Neural crest cell (in vitro differentiated cells): ENCODE measurements around the gene ALLC. TPM values are rescaled to one million over a fixed set of nuclear protein-coding genes. Genes with fewer than 3 reads are reported as not detected.
"Not testable (repeated sequence)": the region's sequence is repeated elsewhere in the genome, so short reads cannot be mapped to it uniquely, and the experiment has no call there.

Source experiments
- DNase-seq: peaks from one replicate; pipeline ENCODE4 v3.0.0; 2021; ENCODE audit warnings: low read depth, mixed read lengths, low spot score
- H3K27ac Mint-ChIP-seq: one replicate; pipeline ENCODE4 v1.8.0; 2021; ENCODE audit warnings: mild to moderate bottlenecking, mixed read lengths; ENCODE audit not compliant: unreplicated experiment
- H3K27me3 Mint-ChIP-seq: 2 replicates; pipeline ENCODE4 v1.8.0; 2021; ENCODE audit warnings: low read depth, mild to moderate bottlenecking, mixed read lengths
- H3K36me3 Mint-ChIP-seq: 2 replicates; pipeline ENCODE4 v1.8.0; 2021; ENCODE audit warnings: low read depth, mild to moderate bottlenecking, mixed read lengths
- H3K4me1 Mint-ChIP-seq: 2 replicates; pipeline ENCODE4 v1.8.0; 2021; ENCODE audit warnings: mixed read lengths
- H3K4me3 Mint-ChIP-seq: one replicate; pipeline ENCODE4 v1.8.0; 2021; ENCODE audit warnings: mild to moderate bottlenecking, mixed read lengths
- H3K9me3 Mint-ChIP-seq: 2 replicates; pipeline ENCODE4 v1.8.0; 2021; ENCODE audit warnings: mixed read lengths
- CTCF ChIP-seq: fragments of 200-600 bp; sonication (generic); conservative IDR thresholded peaks from 2 replicates; pipeline ENCODE4 v1.5.0; 2021; ENCODE audit warnings: antibody characterized with exemption, mild to moderate bottlenecking
- total RNA-seq: library from RNA; stranded (reverse); gene quantifications from 2 replicates; pipeline ENCODE4 v1.2.1, GENCODE V29; 2021

Gene ALLC
- total RNA-seq, 1 donor from 2014 or later, result not detected

- peak overlapping the region; percentile 78 for H3K27ac Mint-ChIP-seq
- no peak for DNase-seq
- no peaks in the 10 kb centered on the region for H3K36me3 Mint-ChIP-seq
- no peak for TF ChIP-seq CTCF
- no peaks in the 10 kb centered on the region for H3K27me3 Mint-ChIP-seq
- H3K4me1 Mint-ChIP-seq, result no peaks in the 10 kb centered on the region
- no peaks in the 10 kb centered on the region for H3K9me3 Mint-ChIP-seq
- H3K4me3 Mint-ChIP-seq, result no peak overlapping the region
Observed at GRCh38 chr2:3633982-3634595, 23.9 kb upstream of the ALLC start.

- H3K36me3 Mint-ChIP-seq, result no peaks in the 10 kb centered on the region
- no peak overlapping the region for H3K27ac Mint-ChIP-seq
- no peak overlapping the region for H3K4me3 Mint-ChIP-seq
- H3K9me3 Mint-ChIP-seq, result no peaks in the 10 kb centered on the region
- no peak for TF ChIP-seq CTCF
- no peak for DNase-seq
- no peaks in the 10 kb centered on the region for H3K4me1 Mint-ChIP-seq
- no peaks in the 10 kb centered on the region for H3K27me3 Mint-ChIP-seq
Observed at GRCh38 chr2:3634596-3635121, 23.3 kb upstream of the ALLC start.

GRCh38 chr2:3635171-3635974, 22.6 kb upstream of the ALLC start:
- H3K4me1 Mint-ChIP-seq, result no peaks in the 10 kb centered on the region
- H3K4me3 Mint-ChIP-seq, result no peak overlapping the region
- no peak for TF ChIP-seq CTCF
- no peaks in the 10 kb centered on the region for H3K36me3 Mint-ChIP-seq
- H3K9me3 Mint-ChIP-seq, result no peaks in the 10 kb centered on the region
- H3K27ac Mint-ChIP-seq, result no peak overlapping the region
- DNase-seq, result no peak
- H3K27me3 Mint-ChIP-seq, result no peaks in the 10 kb centered on the region

- H3K4me3 Mint-ChIP-seq, H3K27me3 Mint-ChIP-seq, DNase-seq, H3K9me3 Mint-ChIP-seq, H3K36me3 Mint-ChIP-seq, H3K27ac Mint-ChIP-seq, H3K4me1 Mint-ChIP-seq: not testable (repeated sequence)
Observed at GRCh38 chr2:3635975-3636327, 22.0 kb upstream of the ALLC start.

GRCh38 chr2:3636586-3637310, 21.3 kb upstream of the ALLC start:
- TF ChIP-seq CTCF, result no peak
- no peaks in the 10 kb centered on the region for H3K4me1 Mint-ChIP-seq
- no peak for DNase-seq
- no peaks in the 10 kb centered on the region for H3K9me3 Mint-ChIP-seq
- no peak overlapping the region for H3K27ac Mint-ChIP-seq
- no peaks in the 10 kb centered on the region for H3K27me3 Mint-ChIP-seq
- H3K4me3 Mint-ChIP-seq, result no peak overlapping the region
- no peaks in the 10 kb centered on the region for H3K36me3 Mint-ChIP-seq
